ENCODE measurements around the gene NBEA. TPM values are rescaled to one million over a fixed set of nuclear protein-coding genes. Genes with fewer than 3 reads are reported as not detected.

NBEA gene
- total RNA-seq, 1 donor from 2014 or later, result 6.1 TPM

DNA sequence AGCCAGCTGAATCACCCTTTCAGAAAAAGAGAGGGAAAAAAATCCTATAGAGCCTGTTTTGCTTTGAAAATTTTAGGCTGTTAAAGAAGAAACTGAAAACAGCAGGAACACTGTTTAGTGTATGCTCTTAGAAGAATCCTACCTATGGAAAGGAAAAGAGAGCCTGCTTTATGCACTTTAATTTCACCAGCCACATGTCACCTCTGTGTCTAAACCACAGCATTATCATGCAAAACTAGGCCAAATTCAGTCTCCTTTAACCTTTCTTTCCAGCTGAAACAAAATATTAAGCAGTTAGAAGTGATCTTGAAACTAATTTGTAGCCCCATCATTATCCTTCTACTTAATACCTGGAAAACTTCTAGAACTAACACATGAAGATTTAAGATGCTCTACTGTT, 631.6 kb downstream of the NBEA start:
- H3K36me3 ChIP-seq (ENCODE audit: control insufficient read depth, insufficient read depth, low read length), result no peaks in the 10 kb centered on the region
- H3K27me3 ChIP-seq (ENCODE audit: control insufficient read depth, insufficient read depth, low read length), result no peaks in the 10 kb centered on the region
- no peak overlapping the region for H3K4me3 ChIP-seq (ENCODE audit: low read depth, low read length)
- TF ChIP-seq, protein P1, sequence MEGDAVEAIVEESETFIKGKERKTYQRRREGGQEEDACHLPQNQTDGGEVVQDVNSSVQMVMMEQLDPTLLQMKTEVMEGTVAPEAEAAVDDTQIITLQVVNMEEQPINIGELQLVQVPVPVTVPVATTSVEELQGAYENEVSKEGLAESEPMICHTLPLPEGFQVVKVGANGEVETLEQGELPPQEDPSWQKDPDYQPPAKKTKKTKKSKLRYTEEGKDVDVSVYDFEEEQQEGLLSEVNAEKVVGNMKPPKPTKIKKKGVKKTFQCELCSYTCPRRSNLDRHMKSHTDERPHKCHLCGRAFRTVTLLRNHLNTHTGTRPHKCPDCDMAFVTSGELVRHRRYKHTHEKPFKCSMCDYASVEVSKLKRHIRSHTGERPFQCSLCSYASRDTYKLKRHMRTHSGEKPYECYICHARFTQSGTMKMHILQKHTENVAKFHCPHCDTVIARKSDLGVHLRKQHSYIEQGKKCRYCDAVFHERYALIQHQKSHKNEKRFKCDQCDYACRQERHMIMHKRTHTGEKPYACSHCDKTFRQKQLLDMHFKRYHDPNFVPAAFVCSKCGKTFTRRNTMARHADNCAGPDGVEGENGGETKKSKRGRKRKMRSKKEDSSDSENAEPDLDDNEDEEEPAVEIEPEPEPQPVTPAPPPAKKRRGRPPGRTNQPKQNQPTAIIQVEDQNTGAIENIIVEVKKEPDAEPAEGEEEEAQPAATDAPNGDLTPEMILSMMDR (IDR thresholded peaks at IDR 0.05; ENCODE audit: insufficient read depth, low read length, poor library complexity, severe bottlenecking), result no peak
- DNase-seq (ENCODE audit: low read depth), result no peak

DNA sequence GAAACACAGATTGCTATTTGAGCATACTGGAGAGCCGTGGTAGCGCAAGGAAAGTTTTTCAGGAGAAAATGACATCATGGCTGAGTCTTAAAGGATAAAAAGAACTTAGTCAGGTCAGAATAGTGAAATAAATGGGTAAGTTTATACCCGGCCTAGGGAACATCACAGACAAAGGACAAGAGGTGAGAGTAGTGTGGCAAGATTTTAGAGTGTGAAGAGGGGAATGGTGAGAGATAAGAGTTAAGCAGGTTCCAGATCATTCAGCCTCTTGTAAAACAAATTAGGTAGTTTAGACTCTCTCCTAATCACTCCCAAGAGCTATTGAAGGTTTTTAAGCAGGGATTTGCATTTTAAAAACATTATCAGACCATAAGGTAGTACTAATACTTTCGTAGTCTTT, 650.4 kb downstream of the NBEA start:
- no peaks in the 10 kb centered on the region for H3K36me3 ChIP-seq (ENCODE audit: control insufficient read depth, insufficient read depth, low read length)
- no peak for DNase-seq (ENCODE audit: low read depth)
- TF ChIP-seq, protein P1 (IDR thresholded peaks at IDR 0.05; ENCODE audit: insufficient read depth, low read length, poor library complexity, severe bottlenecking), result no peak
- no peak overlapping the region for H3K4me3 ChIP-seq (ENCODE audit: low read depth, low read length)
- no peaks in the 10 kb centered on the region for H3K27me3 ChIP-seq (ENCODE audit: control insufficient read depth, insufficient read depth, low read length)

DNA sequence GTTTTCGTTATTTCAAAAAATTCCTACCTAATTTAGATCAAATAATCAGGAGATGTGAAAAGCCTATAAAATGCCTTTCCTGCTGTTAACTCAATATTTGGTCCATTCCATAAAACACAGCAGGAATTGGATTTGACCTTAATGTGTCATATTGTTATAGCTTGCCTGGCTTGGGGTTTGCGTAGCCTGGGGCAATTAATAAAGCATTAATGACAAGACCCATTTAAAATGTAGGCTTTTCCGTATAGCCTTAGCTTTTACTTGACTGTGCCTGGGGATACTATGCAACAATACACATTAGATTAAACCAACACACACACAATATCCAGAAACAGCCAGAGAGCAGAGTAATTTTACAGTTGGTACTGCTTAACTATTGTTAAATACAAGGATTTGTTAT, 651.6 kb downstream of the NBEA start:
- TF ChIP-seq, protein P1 (IDR thresholded peaks at IDR 0.05; ENCODE audit: insufficient read depth, low read length, poor library complexity, severe bottlenecking), result no peak
- Histone ChIP-seq H3K27me3 (ENCODE audit: control insufficient read depth, insufficient read depth, low read length) (no peaks in the 10 kb centered on the region), H3K36me3 (ENCODE audit: control insufficient read depth, insufficient read depth, low read length) (no peaks in the 10 kb centered on the region), H3K4me3 (ENCODE audit: low read depth, low read length) (no peak overlapping the region)
- no peak for DNase-seq (ENCODE audit: low read depth)

DNA sequence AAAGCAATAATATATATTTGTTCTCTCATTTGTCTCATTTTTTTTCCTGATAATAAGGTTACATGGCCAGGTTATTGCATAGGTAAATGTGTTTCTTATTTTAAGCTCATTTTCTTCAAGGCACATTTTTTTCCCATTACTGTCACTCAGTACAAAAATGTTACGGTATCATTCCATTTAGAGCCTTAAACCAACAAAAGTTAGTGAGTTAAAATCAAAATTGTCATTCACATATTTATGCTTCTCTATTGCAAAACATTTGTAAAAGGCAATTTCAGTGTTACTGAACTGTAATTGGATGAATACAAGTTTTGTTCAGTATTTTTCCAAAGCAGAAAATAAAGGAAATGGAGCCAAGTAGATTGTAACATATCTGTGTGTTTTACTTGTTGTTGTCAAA, 652.0 kb downstream of the NBEA start:
- Histone ChIP-seq H3K36me3 (ENCODE audit: control insufficient read depth, insufficient read depth, low read length) (no peaks in the 10 kb centered on the region), H3K4me3 (ENCODE audit: low read depth, low read length) (no peak overlapping the region), H3K27me3 (ENCODE audit: control insufficient read depth, insufficient read depth, low read length) (no peaks in the 10 kb centered on the region)
- TF ChIP-seq, protein P1 (IDR thresholded peaks at IDR 0.05; ENCODE audit: insufficient read depth, low read length, poor library complexity, severe bottlenecking), result no peak
- no peak for DNase-seq (ENCODE audit: low read depth)

DNA sequence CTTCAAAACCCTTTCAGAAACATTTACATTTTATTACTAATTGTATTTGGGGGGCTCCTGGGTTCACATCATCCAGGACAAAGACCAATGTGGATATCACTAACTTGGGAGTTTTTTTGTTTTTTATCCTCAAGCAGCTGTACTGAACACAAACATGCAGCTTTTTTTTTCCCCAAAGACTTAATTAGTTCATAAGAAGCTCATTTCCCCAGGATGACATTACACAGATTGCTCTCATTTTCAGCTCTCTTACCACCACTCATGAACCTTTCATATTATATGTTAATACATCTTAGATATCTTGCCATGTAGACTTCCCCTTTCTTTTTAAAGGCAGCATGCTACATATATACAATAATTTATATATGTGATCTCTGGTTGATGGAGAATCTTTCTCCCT, 653.1 kb downstream of the NBEA start:
- Histone ChIP-seq H3K36me3 (ENCODE audit: control insufficient read depth, insufficient read depth, low read length) (no peaks in the 10 kb centered on the region), H3K27me3 (ENCODE audit: control insufficient read depth, insufficient read depth, low read length) (no peaks in the 10 kb centered on the region), H3K4me3 (ENCODE audit: low read depth, low read length) (no peak overlapping the region)
- TF ChIP-seq, protein P1 (IDR thresholded peaks at IDR 0.05; ENCODE audit: insufficient read depth, low read length, poor library complexity, severe bottlenecking), result no peak
- DNase-seq (ENCODE audit: low read depth), result no peak

DNA sequence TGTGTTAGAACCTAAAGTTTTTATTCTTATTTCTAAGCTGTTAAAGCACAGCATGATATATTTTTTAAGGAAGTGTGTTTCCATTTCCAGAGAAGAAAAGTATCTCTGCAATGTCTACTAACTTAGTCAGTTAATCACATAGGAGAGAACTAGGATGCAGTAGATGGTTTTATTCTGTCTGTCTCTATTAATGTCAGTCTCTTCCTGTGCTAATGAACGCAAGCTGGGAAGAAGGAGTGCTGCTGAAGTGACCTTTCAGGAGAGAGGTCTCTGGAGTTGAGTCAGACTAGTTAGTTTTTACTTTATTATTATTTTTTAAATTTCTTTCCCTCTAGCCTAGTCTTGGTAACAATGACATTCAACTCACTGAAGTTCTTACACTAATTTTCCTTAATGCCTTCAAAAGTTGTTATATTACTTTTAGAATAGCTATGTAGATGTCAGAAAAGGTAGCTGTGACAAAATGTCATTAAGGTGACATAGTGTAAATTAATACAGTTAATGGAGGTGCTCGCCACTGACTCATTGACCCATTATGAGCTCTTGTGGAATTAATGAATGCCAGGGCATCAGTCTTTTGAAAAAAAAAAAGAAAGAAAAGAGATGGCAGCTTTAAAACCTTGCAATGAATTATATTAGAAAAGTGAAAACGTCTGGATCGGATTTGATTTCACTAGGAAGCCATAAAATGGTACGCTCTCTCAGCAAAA, 654.4 kb downstream of the NBEA start:
- TF ChIP-seq, protein P1 (IDR thresholded peaks at IDR 0.05; ENCODE audit: insufficient read depth, low read length, poor library complexity, severe bottlenecking), result no peak
- no peak for DNase-seq (ENCODE audit: low read depth)

More for the DNA sequence above, 654.4 kb downstream of the NBEA start:
- Histone ChIP-seq H3K36me3 (ENCODE audit: control insufficient read depth, insufficient read depth, low read length) (no peaks in the 10 kb centered on the region), H3K4me3 (ENCODE audit: low read depth, low read length) (no peak overlapping the region), H3K27me3 (ENCODE audit: control insufficient read depth, insufficient read depth, low read length) (no peaks in the 10 kb centered on the region)

All from kidney epithelial cell (primary cell).